T-helper 9 cell (primary cell): Measurements from ENCODE around the gene RAD9A.
A peak's percentile ranks its signal among the peaks of the same experiment; 100 is the strongest.

Experiments used
- DNase-seq: peaks from one replicate; pipeline ENCODE4 v3.0.0-alpha.2; 2020

Gene RAD9A

DNA sequence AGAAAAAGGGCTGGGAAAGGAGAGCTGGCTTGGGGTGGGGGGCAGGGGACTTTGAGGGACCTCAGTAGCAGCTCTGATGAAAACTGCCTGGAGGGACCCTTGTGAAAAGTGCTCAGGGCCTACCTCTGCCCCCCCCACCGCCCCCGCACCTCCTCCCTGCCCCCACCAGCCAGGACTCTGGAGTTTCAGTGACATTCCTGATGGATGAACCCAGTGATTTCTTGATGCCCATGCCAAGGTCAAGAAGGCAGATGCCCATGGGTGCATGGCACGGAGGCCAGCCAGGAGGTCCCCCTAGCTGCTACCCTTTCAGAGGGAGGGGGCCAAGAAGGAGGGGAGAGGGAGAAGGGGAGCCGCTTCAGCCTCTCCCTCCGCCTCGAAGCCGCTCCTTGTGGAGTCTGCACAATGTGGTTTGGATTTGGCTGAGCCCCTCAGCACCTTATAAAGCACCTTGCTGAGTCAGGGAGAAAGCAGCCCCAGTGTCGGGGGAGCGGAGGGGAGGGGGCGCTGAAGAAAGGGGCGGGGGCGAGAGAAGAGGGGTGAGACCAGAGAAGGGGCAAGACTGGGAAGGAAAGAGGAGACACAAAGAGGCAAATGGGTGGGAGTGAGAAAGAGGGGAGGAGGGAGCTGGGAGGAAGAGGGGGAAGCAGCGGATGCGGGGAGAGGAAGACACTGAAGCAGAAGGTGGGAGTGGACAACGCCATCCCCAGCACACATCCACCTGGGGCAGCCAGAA, 16.3 kb upstream of the RAD9A start:
- DNase-seq: no peak

DNA sequence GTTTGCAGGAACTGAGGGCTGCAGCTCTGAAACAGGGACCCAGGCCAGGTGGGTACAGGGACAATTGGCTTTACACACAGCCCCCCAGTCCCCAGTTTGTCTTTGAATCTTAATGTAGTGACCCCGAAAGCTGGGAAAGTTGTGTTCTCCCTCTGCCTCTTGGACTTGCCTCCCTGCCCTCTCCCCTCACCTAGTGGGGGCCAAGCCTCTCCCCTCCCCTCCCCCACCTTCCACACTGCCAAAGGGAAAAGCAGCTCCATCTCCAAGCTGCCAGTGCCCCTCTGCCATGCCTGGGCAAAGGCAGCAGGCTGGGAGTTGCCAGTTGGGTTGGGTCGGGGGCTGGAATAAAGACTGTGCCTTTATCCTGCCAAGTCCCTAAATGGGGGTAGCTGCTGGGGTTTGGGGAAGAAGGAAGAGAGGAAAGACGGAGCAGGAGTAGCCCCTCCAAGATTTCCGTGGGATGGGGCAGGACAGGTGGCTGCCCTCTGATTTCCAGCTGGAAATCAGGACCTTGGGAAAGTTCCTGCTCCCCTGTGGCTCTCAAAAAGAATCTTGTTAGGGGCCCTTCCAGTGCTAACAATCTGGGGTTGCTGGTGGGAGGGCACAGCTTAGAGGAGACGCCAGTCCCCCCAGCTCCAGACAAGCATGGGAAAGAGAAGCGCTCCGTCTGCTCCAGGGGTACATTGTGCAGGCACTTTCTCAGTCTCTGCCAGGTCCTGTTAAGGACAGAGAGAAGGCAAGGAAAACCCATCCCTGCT, 15.5 kb upstream of the RAD9A start:
- no peak for DNase-seq

DNA sequence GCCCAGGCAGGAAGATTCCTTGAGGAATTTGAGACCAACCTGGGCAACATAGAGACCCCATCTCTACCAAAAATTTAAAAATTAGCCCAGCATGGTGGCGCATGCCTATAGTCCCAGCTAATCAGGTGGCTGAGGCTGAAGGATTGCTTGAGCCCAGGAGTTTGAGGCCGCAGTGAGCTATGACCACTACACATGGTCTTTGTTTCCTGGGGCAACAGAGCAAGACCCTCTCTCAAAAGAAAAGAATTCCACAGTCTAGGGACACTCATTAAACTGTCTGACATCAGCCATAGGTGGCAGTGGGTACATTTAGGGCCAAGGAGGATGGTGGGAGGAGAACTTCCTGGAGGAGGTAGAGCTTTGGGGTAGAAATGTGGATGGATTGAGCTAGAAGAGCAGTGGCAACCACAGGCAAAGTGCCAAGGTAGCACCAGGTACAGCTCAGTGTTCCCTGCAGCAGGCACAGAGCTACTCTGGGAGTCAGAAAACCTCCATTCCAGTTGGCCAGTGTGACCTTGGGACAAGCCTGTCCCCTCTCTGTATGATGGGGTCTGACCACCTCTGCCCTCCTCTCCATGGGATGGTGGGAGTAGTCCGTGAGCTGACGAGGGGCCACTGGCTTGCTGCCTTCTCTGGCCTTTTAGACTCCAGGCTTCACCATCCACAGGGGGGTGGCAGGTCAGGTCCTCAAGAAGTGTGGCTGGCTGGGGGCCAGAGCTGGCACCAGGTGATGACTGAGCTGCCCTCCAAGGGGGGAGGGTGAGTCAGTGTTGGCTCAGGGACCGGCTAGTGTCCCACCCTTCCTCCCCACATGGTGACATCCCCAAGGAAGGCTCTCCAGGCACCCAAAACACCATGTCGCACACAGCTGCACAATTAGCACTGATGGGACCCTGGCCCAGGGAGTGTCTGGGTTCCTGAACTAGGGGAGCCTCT, 14.6 kb upstream of the RAD9A start:
- no peak for DNase-seq

GRCh38 chr11:67378544-67378943, 13.2 kb upstream of the RAD9A start:
- DNase-seq: no peak

GRCh38 chr11:67379061-67380058, 12.4 kb upstream of the RAD9A start:
- DNase-seq: no peak

GRCh38 chr11:67381244-67381972, 10.4 kb upstream of the RAD9A start:
- DNase-seq: no peak

DNA sequence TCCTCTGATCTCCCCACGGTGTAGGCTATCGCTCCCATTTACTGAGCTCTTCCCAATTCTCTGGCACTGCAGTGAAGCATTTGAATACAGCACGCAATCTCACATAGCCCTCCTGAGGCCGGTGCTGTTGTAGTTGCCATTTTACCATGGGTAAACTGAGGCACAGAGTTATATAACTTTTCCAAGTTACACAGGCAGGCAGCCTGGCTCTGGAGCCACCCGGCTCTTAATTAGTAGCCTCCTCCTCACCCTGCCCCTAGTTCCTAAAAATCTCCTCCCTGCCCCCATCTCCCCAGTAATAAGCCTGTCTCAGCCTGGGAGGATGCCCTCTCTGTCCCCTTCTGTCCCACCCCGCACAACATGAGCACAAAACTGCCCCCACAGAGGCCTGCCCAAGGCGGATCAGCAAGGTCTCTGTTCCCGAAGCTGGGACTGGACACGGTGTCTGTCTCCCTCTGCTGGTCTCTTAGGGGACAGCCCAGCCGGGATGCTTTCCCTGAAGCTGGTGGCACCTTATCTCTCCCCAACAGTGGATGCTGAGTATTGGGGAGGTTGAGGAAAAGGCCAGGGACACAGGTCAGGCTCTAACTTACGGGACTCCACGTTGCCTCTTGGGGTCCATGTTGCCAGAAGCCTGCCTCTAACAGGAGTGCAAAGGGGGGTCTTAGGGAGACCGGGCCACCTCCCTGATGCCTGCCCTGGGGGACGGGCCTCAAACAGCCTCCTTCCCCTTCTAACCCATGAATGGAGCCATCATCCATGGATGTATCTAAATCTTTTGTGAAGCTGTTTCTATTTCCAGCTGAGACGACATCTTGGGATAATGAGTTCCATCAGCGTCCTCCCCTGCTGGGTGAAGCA, 9.3 kb upstream of the RAD9A start:
- DNase-seq: peak; percentile 77

DNA sequence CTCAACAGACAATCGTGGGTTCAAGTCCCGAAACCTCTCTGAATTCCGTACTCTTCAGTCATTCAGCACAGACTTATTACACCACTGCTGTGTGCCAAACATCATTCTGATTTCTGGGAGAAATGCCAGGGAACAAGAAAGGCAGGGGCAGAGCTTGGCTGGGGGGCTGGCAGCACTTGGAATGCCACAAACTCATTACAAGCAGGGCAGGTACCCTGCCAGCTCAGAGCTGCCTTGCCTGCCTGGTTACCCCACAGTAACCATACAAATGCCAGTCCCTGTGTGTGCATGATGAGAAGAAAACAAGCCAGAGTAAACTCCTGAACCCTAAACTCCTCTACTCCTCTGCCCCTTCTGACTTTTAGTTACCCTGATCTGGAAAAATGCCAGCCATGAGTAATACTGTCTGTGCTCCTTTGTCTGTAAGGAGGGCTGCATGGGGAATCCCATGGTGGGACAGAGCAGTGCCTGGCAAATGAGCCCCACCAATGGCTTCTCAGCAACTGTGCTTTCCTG, 6.9 kb upstream of the RAD9A start:
- DNase-seq: no peak

- no peak for DNase-seq
Observed at GRCh38 chr11:67387069-67387468, 4.7 kb upstream of the RAD9A start.

DNA sequence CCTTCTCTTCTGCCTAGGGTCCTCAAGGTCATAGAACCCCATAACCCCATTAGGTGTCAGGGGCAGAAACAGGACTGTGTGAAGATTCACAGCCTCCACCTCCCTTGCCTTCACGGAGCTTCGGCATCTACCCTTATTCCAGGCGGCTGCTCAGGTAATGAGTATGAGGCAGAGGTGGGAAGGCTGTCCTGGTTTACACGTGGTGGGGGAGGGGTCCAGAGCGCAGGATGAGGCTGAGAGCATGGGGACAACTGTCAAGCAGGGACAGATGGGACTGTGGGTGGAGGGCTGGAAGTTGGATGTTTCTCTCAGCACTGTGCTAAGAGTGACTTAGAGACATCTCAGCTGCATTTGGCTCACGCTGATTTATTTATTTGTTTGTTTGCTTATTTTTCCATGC, 4.3 kb upstream of the RAD9A start:
- DNase-seq: no peak

GRCh38 chr11:67389477-67389876, 2.3 kb upstream of the RAD9A start:
- DNase-seq: no peak

DNA sequence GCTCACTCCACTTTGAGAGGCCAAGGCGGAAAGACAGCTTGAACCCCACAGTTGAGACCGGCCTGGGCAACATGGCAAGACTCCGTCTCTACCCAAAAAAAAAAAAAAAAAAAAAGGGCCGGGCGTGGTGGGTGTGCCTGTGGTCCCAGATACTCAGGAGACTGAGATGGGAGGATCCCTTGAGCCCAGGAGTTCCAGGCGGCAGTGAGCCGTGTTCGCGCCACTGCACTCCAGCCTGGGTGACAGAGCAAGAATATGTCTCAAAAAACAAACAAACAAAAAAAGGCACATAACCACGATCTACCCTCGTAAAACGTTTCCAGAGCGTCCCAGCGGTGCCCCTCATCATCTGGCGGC, 861 bp upstream of the RAD9A start:
- DNase-seq: no peak

DNA sequence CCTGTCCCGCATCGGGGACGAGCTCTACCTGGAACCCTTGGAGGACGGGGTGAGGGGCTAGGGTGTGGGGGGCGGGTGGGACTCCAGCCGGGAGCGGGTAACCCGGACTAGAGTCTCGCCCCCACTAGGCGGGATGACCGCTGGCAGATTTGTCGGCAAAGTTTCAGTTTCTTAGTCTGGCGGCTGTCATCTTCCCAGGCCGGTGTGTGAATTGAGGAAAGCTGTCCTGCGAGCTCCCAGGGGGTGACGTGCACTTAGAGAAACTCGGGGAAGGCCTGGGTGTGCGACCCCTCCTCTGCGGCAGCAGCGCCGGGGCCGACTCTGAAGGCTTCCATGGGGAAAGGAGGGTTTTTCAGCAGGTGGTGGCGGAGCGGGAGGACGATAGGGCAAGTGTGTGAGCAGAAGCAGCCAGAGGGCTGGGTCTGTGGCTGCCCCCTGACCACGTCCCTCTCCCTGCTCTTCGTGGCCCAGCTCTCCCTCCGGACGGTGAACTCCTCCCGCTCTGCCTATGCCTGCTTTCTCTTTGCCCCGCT, 463 bp downstream of the RAD9A start:
- DNase-seq: no peak

DNA sequence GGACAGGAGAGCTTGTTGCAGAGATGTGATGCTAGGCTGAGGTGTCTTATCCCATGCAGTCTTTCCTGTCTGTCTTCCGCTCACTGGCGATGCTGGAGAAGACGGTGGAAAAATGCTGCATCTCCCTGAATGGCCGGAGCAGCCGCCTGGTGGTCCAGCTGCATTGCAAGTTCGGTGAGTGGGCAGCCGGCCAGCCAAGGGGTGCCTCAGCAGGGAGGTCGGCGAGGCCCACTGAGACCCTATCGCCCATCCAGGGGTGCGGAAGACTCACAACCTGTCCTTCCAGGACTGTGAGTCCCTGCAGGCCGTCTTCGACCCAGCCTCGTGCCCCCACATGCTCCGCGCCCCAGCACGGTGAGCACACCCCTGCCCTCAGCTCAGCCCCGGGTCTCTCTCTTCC, 1.7 kb downstream of the RAD9A start:
- no peak for DNase-seq

GRCh38 chr11:67393990-67394389, 2.2 kb downstream of the RAD9A start:
- no peak for DNase-seq

- no peak for DNase-seq
Observed at GRCh38 chr11:67395555-67396258, 3.9 kb downstream of the RAD9A start.

DNA sequence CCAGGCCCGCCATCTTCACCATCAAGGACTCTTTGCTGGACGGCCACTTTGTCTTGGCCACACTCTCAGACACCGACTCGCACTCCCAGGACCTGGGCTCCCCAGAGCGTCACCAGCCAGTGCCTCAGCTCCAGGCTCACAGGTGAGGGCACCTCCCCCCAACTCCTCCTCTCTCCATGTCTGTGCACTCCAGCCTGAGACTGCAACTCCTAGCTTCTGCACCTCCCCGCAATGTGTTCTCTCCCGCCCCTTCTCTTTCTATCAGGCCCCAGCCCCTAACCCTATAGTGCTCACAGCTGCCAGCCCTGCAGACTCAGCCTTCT, 4.4 kb downstream of the RAD9A start:
- no peak for DNase-seq

- DNase-seq: no peak
Observed at GRCh38 chr11:67396587-67397389, 5.0 kb downstream of the RAD9A start.

- DNase-seq: no peak
Observed at GRCh38 chr11:67397536-67397935, 5.8 kb downstream of the RAD9A start.
